H1 (cell line): ENCODE measurements around the gene HILPDA. TPM values are rescaled to one million over a fixed set of nuclear protein-coding genes. Genes with fewer than 3 reads are reported as not detected.

Source experiments
- CTCF ChIA-PET: fragments of 300-600 bp; sonication (Branson Sonifier 250); formaldehyde crosslinking; loops from one replicate; lab custom pipeline; 2021; ENCODE audit not compliant: partially characterized antibody; lab: Charles Lee
- POLR2A ChIA-PET: fragments of 300-600 bp; sonication (Branson Sonifier 250); formaldehyde crosslinking; loops from one replicate; lab custom pipeline; 2021; ENCODE audit warnings: inconsistent platforms; ENCODE audit not compliant: partially characterized antibody; lab: Charles Lee
- DNase-seq, 2 experiments: peaks; one replicate each; pipeline versions ENCODE4 v3.0.0 to v3.0.0-alpha.2; 2010 to 2022; ENCODE audit warnings: low spot score in 2 of 2, low read depth in 1 of 2, mixed read lengths in 1 of 2
- FAIRE-seq: peaks from 2 replicates; lab custom pipeline; 2011; peaks lifted over from hg19 to GRCh38; lab: Jason Lieb, UNC
- H2AFZ ChIP-seq: 2 replicates; pipeline ENCODE4 v1.8.1; 2012; ENCODE audit warnings: low read length, inconsistent platforms
- H2AK5ac ChIP-seq: 2 replicates; pipeline ENCODE4 v1.6.1; 2013; ENCODE audit warnings: low read depth, low read length
- H2BK120ac ChIP-seq: replicated peaks from 2 replicates; pipeline ENCODE3; 2013; ENCODE audit warnings: low read depth, low read length, inconsistent platforms
- H2BK12ac ChIP-seq: 2 replicates; pipeline ENCODE4 v1.6.1; 2013; ENCODE audit warnings: low read depth, low read length
- H2BK15ac ChIP-seq: 2 replicates; pipeline ENCODE4 v1.6.1; 2013; ENCODE audit warnings: low read length
- H2BK20ac ChIP-seq: 2 replicates; pipeline ENCODE4 v1.6.1; 2013; ENCODE audit warnings: low read length
- H2BK5ac ChIP-seq: 2 replicates; pipeline ENCODE4 v1.6.1; 2013; ENCODE audit warnings: low read depth, low read length
- H3K14ac ChIP-seq: 2 replicates; pipeline ENCODE4 v1.6.1; 2013; ENCODE audit warnings: inconsistent platforms; ENCODE audit not compliant: insufficient read length
- H3K18ac ChIP-seq: 2 replicates; pipeline ENCODE4 v1.6.1; 2013; ENCODE audit warnings: low read length; ENCODE audit errors: extremely low read depth
- H3K23ac ChIP-seq: 2 replicates; pipeline ENCODE4 v1.6.1; 2013; ENCODE audit warnings: inconsistent platforms; ENCODE audit not compliant: insufficient read length
- H3K23me2 ChIP-seq: 2 replicates; pipeline ENCODE4 v1.6.1; 2013; ENCODE audit warnings: low read depth, low read length
- H3K27ac ChIP-seq: 2 replicates; pipeline ENCODE4 v1.6.1; 2011; ENCODE audit warnings: low read depth, low read length, inconsistent platforms
- H3K27me3 ChIP-seq, 4 experiments: replicated peaks in 1 of 4; 1 replicate in 1 of 4; 2 replicates in 3 of 4; pipeline versions ENCODE4 v1.6.1 to v1.8.1; 2011 to 2013; ENCODE audit warnings: low read length in 3 of 4, mild to moderate bottlenecking in 3 of 4, inconsistent platforms in 2 of 4, mixed read lengths in 2 of 4, moderate library complexity in 1 of 4; ENCODE audit not compliant: control insufficient read depth in 3 of 4, insufficient read depth in 3 of 4; ENCODE audit errors: extremely low read depth in 1 of 4
- H3K36me3 ChIP-seq, 4 experiments: 2 replicates each; pipeline versions ENCODE4 v1.6.1 to v1.8.1; 2011 to 2013; ENCODE audit warnings: mild to moderate bottlenecking in 4 of 4, low read length in 3 of 4, moderate library complexity in 2 of 4, control low read depth in 1 of 4, inconsistent platforms in 1 of 4; ENCODE audit not compliant: insufficient read depth in 4 of 4, control insufficient read depth in 2 of 4
- H3K4ac ChIP-seq: replicated peaks from 2 replicates; pipeline ENCODE3; 2013; ENCODE audit warnings: low read length, low read depth, mixed read lengths, inconsistent platforms; ENCODE audit not compliant: insufficient read length
- H3K4me1 ChIP-seq, 4 experiments: replicated peaks in 1 of 4; 1 replicate in 1 of 4; 2 replicates in 3 of 4; pipeline versions ENCODE4 v1.6.1 to v1.8.1; 2011 to 2013; ENCODE audit warnings: low read length in 3 of 4, inconsistent platforms in 2 of 4, mixed read lengths in 1 of 4; ENCODE audit not compliant: insufficient read depth in 4 of 4, control insufficient read depth in 3 of 4
- H3K4me2 ChIP-seq, 2 experiments: 2 replicates each; pipeline versions ENCODE4 v1.6.1 to v1.8.1; 2011 to 2013; ENCODE audit warnings: low read depth in 2 of 2, low read length in 2 of 2, control low read depth in 1 of 2, inconsistent platforms in 1 of 2, mild to moderate bottlenecking in 1 of 2; ENCODE audit not compliant: insufficient read depth in 1 of 2
- H3K4me3 ChIP-seq, 4 experiments: fragments of 200-600, 300-600 bp in 1 of 4; sonication (generic), shearing (Covaris generic), sonication (Bioruptor Twin) in 1 of 4; 2 replicates each; pipeline versions ENCODE4 v1.5.1 to v1.8.1; 2011 to 2016; ENCODE audit warnings: low read length in 4 of 4, low read depth in 3 of 4, control low read depth in 2 of 4, inconsistent platforms in 2 of 4, mild to moderate bottlenecking in 2 of 4, mixed read lengths in 1 of 4, moderate library complexity in 1 of 4; ENCODE audit not compliant: insufficient read depth in 2 of 4; ENCODE audit errors: extremely low read depth in 1 of 4
- H3K56ac ChIP-seq: replicated peaks from 2 replicates; pipeline ENCODE3; 2013; ENCODE audit warnings: low read depth, mild to moderate bottlenecking, mixed read lengths, low read length, inconsistent platforms; ENCODE audit not compliant: insufficient read length
- H3K79me1 ChIP-seq: 2 replicates; pipeline ENCODE4 v1.6.1; 2013; ENCODE audit warnings: low read depth, low read length, control low read depth
- H3K79me2 ChIP-seq, 2 experiments: 2 replicates each; pipeline versions ENCODE4 v1.6.1 to v1.8.1; 2012 to 2013; ENCODE audit warnings: low read length in 2 of 2, mild to moderate bottlenecking in 2 of 2, inconsistent platforms in 1 of 2; ENCODE audit not compliant: insufficient read depth in 2 of 2, control insufficient read depth in 1 of 2
- H3K9ac ChIP-seq, 4 experiments: replicated peaks in 1 of 4; 1 replicate in 1 of 4; 2 replicates in 3 of 4; pipeline versions ENCODE4 v1.6.1 to v1.8.1; 2011 to 2013; ENCODE audit warnings: low read depth in 3 of 4, low read length in 3 of 4, control low read depth in 2 of 4, mild to moderate bottlenecking in 2 of 4, moderate library complexity in 2 of 4, inconsistent platforms in 1 of 4; ENCODE audit errors: extremely low read depth in 1 of 4
- H3K9me3 ChIP-seq, 2 experiments: 2 replicates each; pipeline versions ENCODE4 v1.6.1 to v1.8.1; 2012 to 2013; ENCODE audit warnings: mild to moderate bottlenecking in 2 of 2, moderate library complexity in 2 of 2, control low read depth in 1 of 2, inconsistent platforms in 1 of 2, low read depth in 1 of 2, low read length in 1 of 2, mixed read lengths in 1 of 2; ENCODE audit not compliant: insufficient read depth in 2 of 2
- H4K20me1 ChIP-seq, 2 experiments: replicated peaks in 1 of 2; 2 replicates each; pipeline versions ENCODE3 to v1.8.1; 2011 to 2013; ENCODE audit warnings: inconsistent platforms in 2 of 2, low read length in 2 of 2, mild to moderate bottlenecking in 1 of 2; ENCODE audit not compliant: insufficient read depth in 2 of 2, control insufficient read depth in 1 of 2
- H4K5ac ChIP-seq: 2 replicates; pipeline ENCODE4 v1.6.1; 2013; ENCODE audit warnings: low read length, low read depth, mixed read lengths, inconsistent platforms; ENCODE audit not compliant: insufficient read length
- H4K8ac ChIP-seq: 2 replicates; pipeline ENCODE4 v1.8.0; 2013; ENCODE audit warnings: mild to moderate bottlenecking, moderate library complexity, low read length, inconsistent platforms; ENCODE audit not compliant: insufficient read depth; ENCODE audit errors: extremely low read depth
- H4K91ac ChIP-seq: replicated peaks from 2 replicates; pipeline ENCODE3; 2013; ENCODE audit warnings: low read length, mixed read lengths, inconsistent platforms; ENCODE audit not compliant: insufficient read length
- BRCA1 ChIP-seq: IDR thresholded peaks from 2 replicates; pipeline ENCODE4 v1.6.1; 2012; ENCODE audit warnings: low read depth, low read length, improper control_type of control experiment
- CHD1 ChIP-seq: IDR thresholded peaks from 2 replicates; pipeline ENCODE4 v1.6.1; 2012; ENCODE audit warnings: low read depth, low read length, improper control_type of control experiment
- CHD2 ChIP-seq: IDR thresholded peaks from 2 replicates; pipeline ENCODE4 v1.6.1; 2012; ENCODE audit warnings: low read length, improper control_type of control experiment
- EGR1 ChIP-seq: IDR thresholded peaks from 2 replicates; pipeline ENCODE4 v1.6.1; 2011; ENCODE audit warnings: low read depth, low read length, borderline replicate concordance
- EZH2 ChIP-seq: fragments of 200-600 bp; sonication (generic); IDR thresholded peaks from 2 replicates; pipeline ENCODE4 v1.7.1; 2012; ENCODE audit warnings: low read depth, mild to moderate bottlenecking, moderate library complexity, low read length, inconsistent platforms; ENCODE audit not compliant: severe bottlenecking
- GABPA ChIP-seq: IDR thresholded peaks from 2 replicates; pipeline ENCODE4 v1.6.1; 2011; ENCODE audit warnings: mild to moderate bottlenecking, low read length, moderate library complexity, borderline replicate concordance; ENCODE audit not compliant: insufficient read depth
- JUND ChIP-seq: IDR thresholded peaks from 2 replicates; pipeline ENCODE4 v1.6.1; 2011; ENCODE audit warnings: mild to moderate bottlenecking, improper control_type of control experiment, low read length
- KDM5A ChIP-seq: fragments of 200-600 bp; IDR thresholded peaks from 2 replicates; pipeline ENCODE4 v1.7.1; 2012; ENCODE audit warnings: mild to moderate bottlenecking, low read length, inconsistent platforms, mixed read lengths
- MAFK ChIP-seq: IDR thresholded peaks from 2 replicates; pipeline ENCODE4 v1.6.1; 2012; ENCODE audit warnings: low read depth, mild to moderate bottlenecking, improper control_type of control experiment, low read length
- SP1 ChIP-seq: IDR thresholded peaks from 2 replicates; pipeline ENCODE4 v1.6.1; 2011; ENCODE audit warnings: low read depth, low read length
- SUZ12 ChIP-seq: fragments of 200-600 bp; sonication (generic); IDR thresholded peaks from 2 replicates; pipeline ENCODE4 v1.6.1; 2012; ENCODE audit warnings: mild to moderate bottlenecking, inconsistent platforms, low read length, moderate library complexity, mixed read lengths
- ZNF274 ChIP-seq: IDR thresholded peaks from 2 replicates; pipeline ENCODE4 v1.7.0; 2012; ENCODE audit warnings: low read length, borderline replicate concordance; ENCODE audit errors: extremely low read depth
- WGBS, 2 experiments: shearing (Covaris generic) in 1 of 2; methylation state at CpG; one replicate each; pipeline versions ENCODE4 v1.1.6 to v1.1.7; 2013 to 2015; ENCODE audit warnings: low lambda C conversion rate in 2 of 2, mixed read lengths in 2 of 2, inconsistent platforms in 1 of 2, low coverage in 1 of 2, missing lambda C conversion rate in 1 of 2; ENCODE audit not compliant: insufficient replicate concordance in 2 of 2, insufficient coverage in 1 of 2, insufficient read length in 1 of 2; ENCODE audit errors: extremely low coverage in 1 of 2, missing lambda C conversion rate in 1 of 2; 5-methylcytosine and 5-hydroxymethylcytosine counted together
- polyA plus RNA-seq, 7 experiments: library from polyadenylated mRNA; depleted of rRNA in 3 of 7; stranded (reverse) in 5 of 7; unstranded in 2 of 7; fragments of >200 nt in 5 of 7; fragments of 200-250 nt in 2 of 7; gene quantifications; 1 replicate in 5 of 7; 2 replicates in 1 of 7; 4 replicates in 1 of 7; pipeline versions ENCODE4 v1.2.1 to v1.2.3, GENCODE V29; 2011 to 2013; ENCODE audit warnings: missing spikeins in 2 of 7, mixed read lengths in 2 of 7
- total RNA-seq: library from RNA; stranded (reverse); fragmentation: NEBNext Ultra II Directional; extraction: Animal tissue kit (Norgen Biotek cat#: 25700); gene quantifications from 2 replicates; pipeline ENCODE4 v1.2.1, GENCODE V29; 2021

HILPDA gene
- total and polyA plus RNA-seq, 2 of the 8 experiments (the other 6 are each of a cell fraction or from before 2014, with no cell fraction given) = 35.6 to 80.0 TPM

- H4K20me1 ChIP-seq = peaks cover 6 to 20% of the 10 kb centered on the region in 2 experiments
- no peak overlapping the region for H4K5ac ChIP-seq
- no peaks in the 10 kb centered on the region for H3K79me1 ChIP-seq
- peak in 1 of 2 experiments; percentile 63 for DNase-seq
- ChIA-PET POLR2A (interaction anchor here (0.7 to 2.3 kb wide), 5 partner anchors 14 to 65 kb away, joined by 3 to 8 read pairs (median 5); partner anchors contain the start of gene RBM28), CTCF (interaction anchor here (0.8 to 24.8 kb wide), 16 partner anchors 9 to 65 kb away, joined by 3 to 348 read pairs (median 8); partner anchors contain the start of gene HILPDA)
- no peak overlapping the region for H2BK20ac ChIP-seq
- H3K9ac ChIP-seq = peak overlapping the region in 2 of 4 experiments; percentile 8 to 66; a peak in 2 of 7 replicates
- H2BK120ac ChIP-seq = no peak overlapping the region
- H4K8ac ChIP-seq = no peak overlapping the region
- no peak overlapping the region; the same call in 1 of the 2 replicates for H3K18ac ChIP-seq
- WGBS, 2 experiments = 12% methylated on average over 24 of the region's 25 CpGs; no CpG with 5 or more reads in 1 of the 2 experiments
- H2BK5ac ChIP-seq = no peak overlapping the region
- H2AK5ac ChIP-seq = no peak overlapping the region
- peak overlapping the region; percentile 94 to 95 for H3K4me2 ChIP-seq
- no peak for FAIRE-seq
- H3K27ac ChIP-seq = no peak overlapping the region
- H3K9me3 ChIP-seq = no peaks in the 10 kb centered on the region
- no peak overlapping the region for H3K56ac ChIP-seq
- peaks cover 14% of the 10 kb centered on the region; the same call in 1 of the 2 replicates for H3K23me2 ChIP-seq
- peaks cover 0 to 37% (median 27%) of the 10 kb centered on the region in 4 experiments; a peak in 6 of 7 replicates for H3K4me1 ChIP-seq
- H3K14ac ChIP-seq = no peak overlapping the region
- no peak overlapping the region for H4K91ac ChIP-seq
- H3K4ac ChIP-seq = no peak overlapping the region
- H3K27me3 ChIP-seq = peaks cover 33 to 79% (median 56%) of the 10 kb centered on the region in 4 experiments
- H2AFZ ChIP-seq = peak overlapping the region; percentile 43
- H3K36me3 ChIP-seq = no peaks in the 10 kb centered on the region
- H3K79me2 ChIP-seq = no peaks in the 10 kb centered on the region
- peak overlapping the region; percentile 52 to 68 (median 54) for H3K4me3 ChIP-seq
- H2BK15ac ChIP-seq = no peak overlapping the region
- no peak overlapping the region for H3K23ac ChIP-seq
- H2BK12ac ChIP-seq = no peak overlapping the region; the same call in 1 of the 2 replicates
- TF ChIP-seq CHD1 = no peak
- TF ChIP-seq EGR1 = no peak
- no peak for TF ChIP-seq JUND
- TF ChIP-seq GABPA = no peak
- peak; percentile 71 for TF ChIP-seq SUZ12
- TF ChIP-seq CHD2 = no peak
- no peak for TF ChIP-seq BRCA1
- TF ChIP-seq KDM5A = no peak
- no peak for TF ChIP-seq MAFK
- no peak for TF ChIP-seq ZNF274
- peak; percentile 61 for TF ChIP-seq EZH2
- peak; percentile 26; the same call in 1 of the 2 replicates for TF ChIP-seq SP1
Measured at GRCh38 chr7:128408709-128409595, 46.7 kb upstream of the HILPDA start.
